ENCODE data around the gene UXS1. TPM values are rescaled to one million over a fixed set of nuclear protein-coding genes. Genes with fewer than 3 reads are reported as not detected.

Gene UXS1
- total RNA-seq, 1 donor from 2014 or later = 60.0 TPM

GRCh38 chr2:106078096-106078495 lies 116.0 kb downstream of the UXS1 start:
- Histone ChIP-seq H3K27me3 (ENCODE audit: low read depth) (no peaks in the 10 kb centered on the region), H3K9me3 (no peaks in the 10 kb centered on the region), H3K27ac (no peak overlapping the region), H3K4me3 (no peak overlapping the region), H3K4me1 (no peaks in the 10 kb centered on the region), H3K36me3 (no peaks in the 10 kb centered on the region)
- intact Hi-C loops (cut with DNase I) = no loop called here
- ATAC-seq (no peak), DNase-seq (no peak)
- no peak for TF ChIP-seq CTCF (IDR thresholded peaks at IDR 0.05)

DNA sequence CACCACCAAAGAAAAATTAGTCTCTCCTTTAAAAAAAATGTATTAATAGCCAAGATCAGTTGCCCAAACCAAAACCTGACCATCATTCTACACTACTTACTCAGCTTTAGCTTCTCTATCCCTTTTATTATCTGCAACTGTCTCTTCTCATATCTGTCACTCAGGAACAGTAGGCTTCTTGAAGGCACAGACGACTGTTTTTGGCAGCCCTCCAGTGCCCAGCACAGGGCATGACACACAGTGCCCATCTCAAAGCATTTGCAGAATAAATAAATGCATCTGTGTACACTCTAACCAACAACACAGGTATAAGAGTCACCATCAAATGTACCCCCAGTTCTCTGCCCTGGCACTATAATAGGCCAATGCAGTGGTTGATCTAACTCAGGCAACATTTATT lies 117.2 kb downstream of the UXS1 start:
- no peak for TF ChIP-seq CTCF (IDR thresholded peaks at IDR 0.05)
- no peak for ATAC-seq
- no peaks in the 10 kb centered on the region for H3K27me3 ChIP-seq (ENCODE audit: low read depth)

DNA sequence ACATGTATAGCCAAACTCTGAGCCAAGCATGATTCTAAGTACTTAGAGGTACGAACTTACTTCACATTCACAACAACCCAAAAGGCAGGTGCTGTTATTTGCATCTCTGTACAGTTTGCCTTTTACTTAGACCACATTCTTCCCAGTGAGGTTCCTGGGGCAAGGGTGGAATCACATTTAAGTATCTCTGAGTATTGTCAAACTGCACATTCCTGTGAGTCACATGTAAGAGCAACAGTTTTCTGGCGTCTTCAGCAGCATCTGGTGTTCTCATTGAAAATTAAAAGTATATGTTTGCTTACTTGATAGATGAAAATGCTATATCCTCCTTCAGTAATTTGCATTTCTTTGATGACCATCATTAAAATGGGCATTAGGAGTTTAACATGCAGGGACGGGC lies 119.1 kb downstream of the UXS1 start:
- H3K27ac ChIP-seq = no peak overlapping the region
- H3K9me3 ChIP-seq = no peaks in the 10 kb centered on the region
- H3K4me3 ChIP-seq = no peak overlapping the region
- intact Hi-C loops (cut with DNase I) = no loop called here
- DNase-seq (no peak), ATAC-seq (no peak)
- TF ChIP-seq CTCF (IDR thresholded peaks at IDR 0.05) = no peak
- no peaks in the 10 kb centered on the region for H3K27me3 ChIP-seq (ENCODE audit: low read depth)
- no peaks in the 10 kb centered on the region for H3K4me1 ChIP-seq
- H3K36me3 ChIP-seq = no peaks in the 10 kb centered on the region

More for the DNA sequence above, 117.2 kb downstream of the UXS1 start:
- H3K4me3 ChIP-seq = no peak overlapping the region
- no peaks in the 10 kb centered on the region for H3K4me1 ChIP-seq
- no peak overlapping the region for H3K27ac ChIP-seq
- no peaks in the 10 kb centered on the region for H3K9me3 ChIP-seq
- intact Hi-C loops (cut with DNase I) = no loop called here
- DNase-seq = no peak
- no peaks in the 10 kb centered on the region for H3K36me3 ChIP-seq

DNA sequence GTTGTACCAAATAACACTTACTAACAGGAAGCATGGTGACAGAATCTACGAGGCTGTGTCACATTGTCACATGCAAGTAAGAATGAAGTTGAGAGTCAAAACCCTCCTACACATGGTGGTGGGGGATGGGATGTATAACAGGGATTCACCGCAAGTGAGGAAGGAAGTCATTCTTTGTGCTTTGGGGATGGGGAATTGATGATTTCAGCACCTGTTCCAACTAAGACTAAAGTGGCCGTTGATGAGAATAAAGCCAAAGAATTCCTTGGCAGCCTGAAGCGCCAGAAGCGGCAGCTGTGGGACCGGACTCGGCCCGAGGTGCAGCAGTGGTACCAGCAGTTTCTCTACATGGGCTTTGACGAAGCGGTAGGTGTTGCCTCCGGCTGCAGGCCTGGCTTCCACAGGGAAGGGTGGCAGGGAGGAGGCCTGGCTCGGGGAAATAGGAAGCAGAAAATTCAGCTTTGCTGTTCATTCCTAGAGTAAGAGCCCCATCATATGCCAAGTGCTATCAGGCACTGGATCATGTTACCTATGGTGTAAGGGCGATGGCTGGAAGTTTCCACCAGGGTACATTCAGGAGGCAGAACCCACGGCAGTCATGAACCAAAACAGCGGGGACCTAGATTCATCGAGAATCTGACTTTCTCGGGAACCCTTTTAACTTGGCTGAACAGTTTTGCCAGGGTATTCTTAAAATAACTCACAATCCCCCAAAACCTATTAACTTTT lies 120.3 kb downstream of the UXS1 start:
- no peaks in the 10 kb centered on the region for H3K4me1 ChIP-seq
- H3K27ac ChIP-seq = no peak overlapping the region
- H3K9me3 ChIP-seq = no peaks in the 10 kb centered on the region
- intact Hi-C loops (cut with DNase I) = no loop called here
- ATAC-seq = no peak
- DNase-seq = no peak
- H3K27me3 ChIP-seq (ENCODE audit: low read depth) = no peaks in the 10 kb centered on the region
- no peaks in the 10 kb centered on the region for H3K36me3 ChIP-seq
- no peak for TF ChIP-seq CTCF (IDR thresholded peaks at IDR 0.05)
- no peak overlapping the region for H3K4me3 ChIP-seq

GRCh38 chr2:106070181-106070580 lies 123.9 kb downstream of the UXS1 start:
- peaks cover 15% of the 10 kb centered on the region for H3K27me3 ChIP-seq (ENCODE audit: low read depth)
- DNase-seq = no peak
- H3K4me3 ChIP-seq = no peak overlapping the region
- intact Hi-C loops (cut with DNase I) = no loop called here
- H3K4me1 ChIP-seq = peaks cover 14% of the 10 kb centered on the region
- no peaks in the 10 kb centered on the region for H3K9me3 ChIP-seq
- H3K27ac ChIP-seq = no peak overlapping the region
- TF ChIP-seq CTCF (IDR thresholded peaks at IDR 0.05) = no peak
- no peaks in the 10 kb centered on the region for H3K36me3 ChIP-seq
- ATAC-seq = no peak
